ENCODE results near the gene APOC1.

The APOC1 gene

GRCh38 chr19:44872661-44873060, 41.7 kb upstream of the APOC1 start:
- no peak for TF ChIP-seq CTCF (IDR thresholded peaks at IDR 0.05; ENCODE audit: low read depth, low read length)
- Histone ChIP-seq H3K9me3 (no peaks in the 10 kb centered on the region), H3K36me3 (no peaks in the 10 kb centered on the region), H3K4me3 (ENCODE audit: low read depth, low read length) (no peak overlapping the region), H3K27me3 (no peaks in the 10 kb centered on the region), H3K4me1 (0 out of 2 replicates have a peak, but pooled peaks cover 4% of the 10 kb centered on the region)
- DNase-seq = no peak

GRCh38 chr19:44874317-44874716, 40.1 kb upstream of the APOC1 start:
- no peak for DNase-seq
- Histone ChIP-seq H3K27me3 (no peaks in the 10 kb centered on the region), H3K9me3 (no peaks in the 10 kb centered on the region), H3K36me3 (no peaks in the 10 kb centered on the region), H3K4me3 (ENCODE audit: low read depth, low read length) (no peak overlapping the region), H3K4me1 (0 out of 2 replicates have a peak, but pooled peaks cover 4% of the 10 kb centered on the region)
- TF ChIP-seq CTCF (IDR thresholded peaks at IDR 0.05; ENCODE audit: low read depth, low read length) = no peak

GRCh38 chr19:44875666-44876451, 38.5 kb upstream of the APOC1 start:
- DNase-seq = no peak
- H3K9me3 ChIP-seq = no peaks in the 10 kb centered on the region

GRCh38 chr19:44876930-44877535, 37.4 kb upstream of the APOC1 start:
- no peak overlapping the region for H3K4me3 ChIP-seq (ENCODE audit: low read depth, low read length)
- no peak for DNase-seq
- TF ChIP-seq CTCF (IDR thresholded peaks at IDR 0.05; ENCODE audit: low read depth, low read length) = no peak
- H3K4me1 ChIP-seq = 0 out of 2 replicates have a peak, but pooled peaks cover 4% of the 10 kb centered on the region
- H3K9me3 ChIP-seq = no peaks in the 10 kb centered on the region
- no peaks in the 10 kb centered on the region for H3K27me3 ChIP-seq
- no peaks in the 10 kb centered on the region for H3K36me3 ChIP-seq

More at GRCh38 chr19:44875666-44876451, 38.5 kb upstream of the APOC1 start:
- Histone ChIP-seq H3K27me3 (no peaks in the 10 kb centered on the region), H3K4me3 (ENCODE audit: low read depth, low read length) (no peak overlapping the region), H3K36me3 (no peaks in the 10 kb centered on the region), H3K4me1 (0 out of 2 replicates have a peak, but pooled peaks cover 4% of the 10 kb centered on the region)
- TF ChIP-seq CTCF (IDR thresholded peaks at IDR 0.05; ENCODE audit: low read depth, low read length) = no peak

GRCh38 chr19:44878120-44878865, 36.1 kb upstream of the APOC1 start:
- no peak for TF ChIP-seq CTCF (IDR thresholded peaks at IDR 0.05; ENCODE audit: low read depth, low read length)
- DNase-seq = no peak
- Histone ChIP-seq H3K4me3 (ENCODE audit: low read depth, low read length) (no peak overlapping the region), H3K27me3 (no peaks in the 10 kb centered on the region), H3K9me3 (no peaks in the 10 kb centered on the region), H3K36me3 (no peaks in the 10 kb centered on the region), H3K4me1 (0 out of 2 replicates have a peak, but pooled peaks cover 4% of the 10 kb centered on the region)
